GM10248 (cell line): Measurements from ENCODE around the gene CTSS.

Source experiments
- CTCF ChIA-PET: fragments of 300-600 bp; sonication (Branson Sonifier 250); formaldehyde crosslinking; extraction: SDS; loops from one replicate; lab custom pipeline; 2021; ENCODE audit warnings: antibody characterized with exemption; lab: Yijun Ruan, JAX
- POLR2A ChIA-PET: fragments of 350-650 bp; sonication (Branson Sonifier 250); formaldehyde crosslinking; extraction: SDS; loops from one replicate; lab custom pipeline; 2020; ENCODE audit warnings: antibody characterized with exemption; lab: Yijun Ruan, JAX
- DNase-seq: peaks from one replicate; pipeline ENCODE4 v3.0.0; 2012; ENCODE audit errors: extremely low spot score
- TF ChIP-seq, protein P1 (sequence below): IDR thresholded peaks from 2 replicates; pipeline ENCODE4 v1.5.1; 2012; ENCODE audit warnings: mild to moderate bottlenecking, low read depth; ENCODE audit errors: extremely low read depth, missing control alignments, control extremely low read depth

CTSS gene

GRCh38 chr1:150683914-150684313, 81.7 kb downstream of the CTSS start:
- TF ChIP-seq, protein P1, sequence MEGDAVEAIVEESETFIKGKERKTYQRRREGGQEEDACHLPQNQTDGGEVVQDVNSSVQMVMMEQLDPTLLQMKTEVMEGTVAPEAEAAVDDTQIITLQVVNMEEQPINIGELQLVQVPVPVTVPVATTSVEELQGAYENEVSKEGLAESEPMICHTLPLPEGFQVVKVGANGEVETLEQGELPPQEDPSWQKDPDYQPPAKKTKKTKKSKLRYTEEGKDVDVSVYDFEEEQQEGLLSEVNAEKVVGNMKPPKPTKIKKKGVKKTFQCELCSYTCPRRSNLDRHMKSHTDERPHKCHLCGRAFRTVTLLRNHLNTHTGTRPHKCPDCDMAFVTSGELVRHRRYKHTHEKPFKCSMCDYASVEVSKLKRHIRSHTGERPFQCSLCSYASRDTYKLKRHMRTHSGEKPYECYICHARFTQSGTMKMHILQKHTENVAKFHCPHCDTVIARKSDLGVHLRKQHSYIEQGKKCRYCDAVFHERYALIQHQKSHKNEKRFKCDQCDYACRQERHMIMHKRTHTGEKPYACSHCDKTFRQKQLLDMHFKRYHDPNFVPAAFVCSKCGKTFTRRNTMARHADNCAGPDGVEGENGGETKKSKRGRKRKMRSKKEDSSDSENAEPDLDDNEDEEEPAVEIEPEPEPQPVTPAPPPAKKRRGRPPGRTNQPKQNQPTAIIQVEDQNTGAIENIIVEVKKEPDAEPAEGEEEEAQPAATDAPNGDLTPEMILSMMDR, result no peak
- DNase-seq, result no peak
- ChIA-PET POLR2A (interaction anchor here (0.6 kb wide), 1 partner anchor 194 kb away, joined by 3 read pairs; no protein-coding TSS in a partner anchor), CTCF (interaction anchor here (0.6 to 1.9 kb wide), 5 partner anchors 13 to 70 kb away, joined by 3 to 9 read pairs (median 3); partner anchors contain the start of gene GOLPH3L)
